ENCODE data around the gene NUP107. TPM values are rescaled to one million over a fixed set of nuclear protein-coding genes. Genes with fewer than 3 reads are reported as not detected.

Gene NUP107
- total and polyA plus RNA-seq, 2 donors (not counting 1 experiment from before 2014, with no cell fraction given), result 23.2 to 77.3 TPM

DNA sequence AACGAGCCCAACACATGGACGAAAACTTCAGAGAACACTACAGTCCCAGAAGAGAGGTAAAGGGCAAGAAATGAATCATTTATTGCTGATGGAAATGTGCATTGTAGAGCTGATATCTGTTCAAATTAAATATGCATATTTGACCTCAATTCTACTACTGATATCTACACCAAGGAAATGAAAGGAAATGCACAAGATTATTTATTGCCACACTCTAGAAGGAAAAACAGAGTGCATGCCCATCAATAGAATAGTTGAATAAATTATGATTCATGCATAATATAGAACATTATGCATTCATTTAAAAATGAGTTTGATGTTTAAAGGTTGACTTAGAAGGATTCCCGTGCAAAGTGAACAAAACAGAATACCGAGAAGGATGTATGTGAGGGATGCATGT lies 15.6 kb upstream of the NUP107 start:
- CTCF ChIA-PET, result no interaction called here
- ATAC-seq (ENCODE audit: low read depth) (no peak), DNase-seq (no peak)
- Histone ChIP-seq H3K27me3 (replicated peaks in 1 of 4; ENCODE audit: control extremely low read depth in 1 of 4, control insufficient read depth in 3 of 4, insufficient read depth in 4 of 4, low read length in 3 of 4) (no peaks in the 10 kb centered on the region), H3K9ac (ENCODE audit: low read length) (no peak overlapping the region), H3K4me1 (ENCODE audit: control insufficient read depth in 2 of 2, insufficient read depth in 2 of 2, low read length in 2 of 2) (peaks cover 0 to 5% of the 10 kb centered on the region in 2 donors), H3K4me2 (replicated peaks; ENCODE audit: low read depth, low read length, poor library complexity, severe bottlenecking) (no peak overlapping the region), H4K20me1 (ENCODE audit: control insufficient read depth, insufficient read depth, low read length, poor library complexity, severe bottlenecking) (no peaks in the 10 kb centered on the region), H3K36me3 (replicated peaks in 1 of 2; ENCODE audit: control extremely low read depth in 1 of 2, control insufficient read depth in 1 of 2, extremely low read depth in 1 of 2, insufficient read depth in 2 of 2, low read length in 1 of 2) (peaks cover 0 to 1% of the 10 kb centered on the region in 2 experiments), H2AFZ (ENCODE audit: insufficient read depth, low read depth, low read length, poor library complexity, severe bottlenecking) (no peak overlapping the region), H3K27ac (ENCODE audit: low read length in 2 of 2) (no peak overlapping the region), H3K9me3 (ENCODE audit: control extremely low read depth in 1 of 3, control insufficient read depth in 2 of 3, insufficient read depth in 1 of 3, low read length in 2 of 3) (no peaks in the 10 kb centered on the region), H3K4me3 (ENCODE audit: control extremely low read depth in 1 of 5, extremely low read depth in 1 of 5, insufficient read depth in 1 of 5, low read depth in 2 of 5, low read length in 4 of 5) (no peak overlapping the region), H3K79me2 (ENCODE audit: control insufficient read depth, insufficient read depth, low read length) (no peaks in the 10 kb centered on the region)
- no peak for TF ChIP-seq EZH2 (IDR thresholded peaks at IDR 0.05; ENCODE audit: borderline replicate concordance, insufficient read depth, low read depth, low read length, poor library complexity, severe bottlenecking)
- TF ChIP-seq, protein P1, sequence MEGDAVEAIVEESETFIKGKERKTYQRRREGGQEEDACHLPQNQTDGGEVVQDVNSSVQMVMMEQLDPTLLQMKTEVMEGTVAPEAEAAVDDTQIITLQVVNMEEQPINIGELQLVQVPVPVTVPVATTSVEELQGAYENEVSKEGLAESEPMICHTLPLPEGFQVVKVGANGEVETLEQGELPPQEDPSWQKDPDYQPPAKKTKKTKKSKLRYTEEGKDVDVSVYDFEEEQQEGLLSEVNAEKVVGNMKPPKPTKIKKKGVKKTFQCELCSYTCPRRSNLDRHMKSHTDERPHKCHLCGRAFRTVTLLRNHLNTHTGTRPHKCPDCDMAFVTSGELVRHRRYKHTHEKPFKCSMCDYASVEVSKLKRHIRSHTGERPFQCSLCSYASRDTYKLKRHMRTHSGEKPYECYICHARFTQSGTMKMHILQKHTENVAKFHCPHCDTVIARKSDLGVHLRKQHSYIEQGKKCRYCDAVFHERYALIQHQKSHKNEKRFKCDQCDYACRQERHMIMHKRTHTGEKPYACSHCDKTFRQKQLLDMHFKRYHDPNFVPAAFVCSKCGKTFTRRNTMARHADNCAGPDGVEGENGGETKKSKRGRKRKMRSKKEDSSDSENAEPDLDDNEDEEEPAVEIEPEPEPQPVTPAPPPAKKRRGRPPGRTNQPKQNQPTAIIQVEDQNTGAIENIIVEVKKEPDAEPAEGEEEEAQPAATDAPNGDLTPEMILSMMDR (IDR thresholded peaks at IDR 0.05), result no peak
- no peak overlapping the region for H3K27ac Mint-ChIP-seq
- H3K4me1 Mint-ChIP-seq, result peaks cover 12% of the 10 kb centered on the region
- no peak overlapping the region for H3K4me3 Mint-ChIP-seq
- WGBS (ENCODE audit: insufficient coverage), result 88% methylated on average over 2 of the region's 4 CpGs
- intact Hi-C loops (cut with micrococcal nuclease), result no loop called here
- no peaks in the 10 kb centered on the region for H3K9me3 Mint-ChIP-seq (ENCODE audit: insufficient read depth)
- POLR2A ChIA-PET, result no interaction called here
- H3K27me3 Mint-ChIP-seq, result no peaks in the 10 kb centered on the region

DNA sequence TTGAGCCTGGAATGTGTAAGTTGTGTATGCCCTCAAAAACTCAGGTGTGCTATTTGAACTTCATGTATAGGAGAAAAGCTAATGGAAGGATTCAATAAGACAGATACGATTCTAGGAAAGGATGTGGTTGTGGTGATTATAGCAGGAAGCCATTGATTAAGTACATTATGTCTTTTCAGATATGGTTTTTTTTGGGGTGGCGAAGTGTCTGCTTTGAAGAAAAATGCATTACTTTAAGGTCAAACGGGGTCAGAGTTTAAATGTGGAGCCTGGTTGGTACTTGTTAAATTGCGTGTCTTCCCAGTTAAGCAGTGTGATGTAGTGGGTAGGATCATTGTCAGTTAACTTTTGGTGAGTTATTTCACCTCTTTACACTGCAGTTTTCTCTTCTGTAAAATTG lies 13.0 kb upstream of the NUP107 start:
- Mint-ChIP-seq H3K27ac (no peak overlapping the region), H3K4me3 (no peak overlapping the region), H3K9me3 (ENCODE audit: insufficient read depth) (no peaks in the 10 kb centered on the region), H3K27me3 (no peaks in the 10 kb centered on the region), H3K4me1 (peaks cover 5% of the 10 kb centered on the region)
- peaks cover 0 to 1% of the 10 kb centered on the region in 2 experiments for H3K36me3 ChIP-seq (replicated peaks in 1 of 2; ENCODE audit: control extremely low read depth in 1 of 2, control insufficient read depth in 1 of 2, extremely low read depth in 1 of 2, insufficient read depth in 2 of 2, low read length in 1 of 2)
- ChIA-PET CTCF (no interaction called here), POLR2A (no interaction called here)
- no peak for DNase-seq
- no peak for ATAC-seq (ENCODE audit: low read depth)
- no peak overlapping the region for H3K4me2 ChIP-seq (replicated peaks; ENCODE audit: low read depth, low read length, poor library complexity, severe bottlenecking)
- no peaks in the 10 kb centered on the region for H3K27me3 ChIP-seq (replicated peaks in 1 of 4; ENCODE audit: control extremely low read depth in 1 of 4, control insufficient read depth in 3 of 4, insufficient read depth in 4 of 4, low read length in 3 of 4)
- H3K9me3 ChIP-seq (ENCODE audit: control extremely low read depth in 1 of 3, control insufficient read depth in 2 of 3, insufficient read depth in 1 of 3, low read length in 2 of 3), result no peaks in the 10 kb centered on the region
- WGBS (ENCODE audit: insufficient coverage), result 82% methylated on average over 3 of the region's 4 CpGs
- H3K9ac ChIP-seq (ENCODE audit: low read length), result no peak overlapping the region
- no peak overlapping the region for H3K27ac ChIP-seq (ENCODE audit: low read length in 2 of 2)
- intact Hi-C loops (cut with micrococcal nuclease), result no loop called here
- H3K4me3 ChIP-seq (ENCODE audit: control extremely low read depth in 1 of 5, extremely low read depth in 1 of 5, insufficient read depth in 1 of 5, low read depth in 2 of 5, low read length in 4 of 5), result no peak overlapping the region
- no peaks in the 10 kb centered on the region for H3K79me2 ChIP-seq (ENCODE audit: control insufficient read depth, insufficient read depth, low read length)
- TF ChIP-seq EZH2 (IDR thresholded peaks at IDR 0.05; ENCODE audit: borderline replicate concordance, insufficient read depth, low read depth, low read length, poor library complexity, severe bottlenecking), result no peak
- TF ChIP-seq, protein P1 (IDR thresholded peaks at IDR 0.05), result no peak
- peaks cover 0 to 2% of the 10 kb centered on the region in 2 donors for H3K4me1 ChIP-seq (ENCODE audit: control insufficient read depth in 2 of 2, insufficient read depth in 2 of 2, low read length in 2 of 2)
- no peaks in the 10 kb centered on the region for H4K20me1 ChIP-seq (ENCODE audit: control insufficient read depth, insufficient read depth, low read length, poor library complexity, severe bottlenecking)
- no peak overlapping the region for H2AFZ ChIP-seq (ENCODE audit: insufficient read depth, low read depth, low read length, poor library complexity, severe bottlenecking)
